Measurements from ENCODE around the gene NTSR1. TPM values are rescaled to one million over a fixed set of nuclear protein-coding genes. Genes with fewer than 3 reads are reported as not detected.

Gene NTSR1
- total and polyA plus RNA-seq, 5 donors from 2014 or later = 0.11 to 0.37 TPM; not detected in 3

DNA sequence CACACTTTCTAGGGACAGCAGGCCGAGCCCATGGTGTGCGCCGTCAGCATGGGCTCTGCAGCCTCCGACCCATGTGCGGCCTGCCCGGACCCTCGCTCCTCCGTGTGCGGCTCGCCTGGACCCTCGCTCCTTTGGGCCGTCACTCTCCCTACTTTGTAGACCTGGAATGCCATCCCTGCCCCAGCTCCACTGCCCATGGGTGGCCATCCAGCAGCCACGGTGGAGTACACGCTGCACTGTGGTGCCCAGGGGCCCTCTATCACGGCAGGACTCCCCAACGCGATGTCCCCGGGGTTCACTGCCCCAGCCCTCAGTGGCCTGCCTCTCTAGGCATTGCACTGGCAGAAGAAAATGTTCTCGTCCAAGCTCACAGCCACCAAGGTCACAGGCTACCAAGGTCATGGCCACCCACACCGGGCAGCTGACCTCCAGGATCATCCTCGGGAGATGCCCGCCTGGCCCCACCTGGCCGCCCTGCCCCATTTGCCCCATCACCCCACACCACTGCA, 63.5 kb downstream of the NTSR1 start:
- peaks cover 0 to under 1% (median 0%) of the 10 kb centered on the region in 7 donors for H3K9me3 Mint-ChIP-seq
- H3K4me1 ChIP-seq (ENCODE audit: control insufficient read depth, insufficient read depth, low read length, poor library complexity, severe bottlenecking) = peaks cover 46% of the 10 kb centered on the region

DNA sequence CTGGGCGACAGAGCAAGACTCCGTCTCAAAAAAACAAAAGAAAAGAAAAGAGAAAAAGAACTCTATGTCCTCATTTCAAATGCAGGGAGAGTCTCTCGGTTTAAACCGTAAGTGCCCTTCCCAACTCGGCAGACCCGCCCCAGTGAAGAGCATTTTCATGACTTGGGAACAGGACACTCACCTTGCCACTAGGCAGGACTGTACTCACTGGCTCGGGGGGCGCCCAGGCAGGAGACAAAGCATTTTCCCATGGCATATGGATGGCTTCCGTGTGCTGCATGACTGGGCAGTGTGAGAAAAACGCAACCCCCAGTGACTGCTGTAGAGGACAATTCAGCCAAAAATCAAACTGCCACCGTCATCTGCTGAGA, 64.0 kb downstream of the NTSR1 start:
- Mint-ChIP-seq H3K27me3 (no peaks in the 10 kb centered on the region), H3K4me1 (peaks cover 0 to 77% (median 15%) of the 10 kb centered on the region in 4 donors), H3K27ac (peak overlapping the region in 2 of 3 donors; percentile 26 to 67), H3K4me3 (no peak overlapping the region), H3K9me3 (peaks cover 0 to 2% (median 0%) of the 10 kb centered on the region in 7 donors), H3K36me3 (no peaks in the 10 kb centered on the region)
- H3K36me3 ChIP-seq (ENCODE audit: control insufficient read depth, insufficient read depth, low read length) = no peaks in the 10 kb centered on the region
- peaks cover 49% of the 10 kb centered on the region for H3K4me1 ChIP-seq (ENCODE audit: control insufficient read depth, insufficient read depth, low read length, poor library complexity, severe bottlenecking)
- DNase-seq = no peak
- no peaks in the 10 kb centered on the region for H3K27me3 ChIP-seq (ENCODE audit: control insufficient read depth, insufficient read depth, low read length)
- H3K9me3 ChIP-seq (ENCODE audit: control insufficient read depth in 2 of 2, low read length in 2 of 2) = no peaks in the 10 kb centered on the region
- ATAC-seq (ENCODE audit: low read depth in 2 of 2) = no peak
- H3K27ac ChIP-seq (ENCODE audit: insufficient read depth, low read length, poor library complexity, severe bottlenecking) = no peak overlapping the region
- no peak overlapping the region for H3K4me3 ChIP-seq (ENCODE audit: low read depth, low read length)

More for the DNA sequence above, 63.5 kb downstream of the NTSR1 start:
- Mint-ChIP-seq H3K27ac (peak overlapping the region in 2 of 3 donors; percentile 26 to 67), H3K4me1 (peaks cover 0 to 77% (median 16%) of the 10 kb centered on the region in 4 donors), H3K27me3 (no peaks in the 10 kb centered on the region), H3K36me3 (no peaks in the 10 kb centered on the region), H3K4me3 (no peak overlapping the region)
- H3K27me3 ChIP-seq (ENCODE audit: control insufficient read depth, insufficient read depth, low read length) = no peaks in the 10 kb centered on the region
- H3K27ac ChIP-seq (ENCODE audit: insufficient read depth, low read length, poor library complexity, severe bottlenecking) = no peak overlapping the region
- no peak overlapping the region for H3K4me3 ChIP-seq (ENCODE audit: low read depth, low read length)
- H3K9me3 ChIP-seq (ENCODE audit: control insufficient read depth in 2 of 2, low read length in 2 of 2) = no peaks in the 10 kb centered on the region
- ATAC-seq (ENCODE audit: low read depth in 2 of 2) (no peak), DNase-seq (no peak)
- no peaks in the 10 kb centered on the region for H3K36me3 ChIP-seq (ENCODE audit: control insufficient read depth, insufficient read depth, low read length)

DNA sequence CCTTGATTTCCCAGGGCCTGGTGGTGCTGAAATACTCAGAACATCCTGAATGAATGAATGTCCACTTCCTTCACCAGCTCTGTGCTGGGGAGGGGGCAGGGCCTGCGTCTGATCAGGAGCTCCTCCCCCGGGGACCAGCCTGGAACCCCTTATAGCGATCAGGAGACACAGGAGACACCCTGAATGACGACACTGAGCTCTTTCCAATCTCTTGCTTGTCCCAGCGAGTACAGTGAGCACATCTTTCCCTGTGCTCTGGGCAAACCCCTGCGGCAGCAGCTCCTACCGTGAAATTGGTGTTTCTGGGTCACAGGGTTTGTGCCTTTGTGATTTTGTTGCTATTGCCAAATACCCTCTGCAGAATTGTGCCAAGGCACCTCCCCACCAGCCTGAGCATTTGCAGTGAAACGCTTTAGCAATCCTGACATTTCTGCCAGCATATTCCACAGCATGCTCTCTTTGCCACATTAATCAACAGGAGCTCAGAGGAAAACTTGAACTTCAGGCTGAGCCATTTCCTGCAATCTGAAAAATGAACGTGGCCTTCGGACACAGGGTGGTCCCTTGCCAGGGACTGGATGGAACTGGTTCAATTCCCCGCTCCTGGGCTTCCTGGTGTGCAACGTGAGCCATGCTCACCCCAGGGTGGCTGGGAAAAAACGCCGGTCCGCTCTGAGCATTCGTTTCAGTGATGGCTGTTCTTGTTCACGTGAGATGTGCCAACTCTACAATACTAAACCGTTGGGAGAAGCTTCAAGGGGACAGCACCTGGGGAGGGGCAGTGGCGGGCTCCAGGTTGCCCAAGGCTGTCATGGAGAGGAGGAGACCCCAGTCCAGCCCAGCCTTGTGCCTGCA, 64.6 kb downstream of the NTSR1 start:
- no peak for ATAC-seq (ENCODE audit: low read depth in 2 of 2)
- Histone ChIP-seq H3K27ac (ENCODE audit: insufficient read depth, low read length, poor library complexity, severe bottlenecking) (no peak overlapping the region), H3K27me3 (ENCODE audit: control insufficient read depth, insufficient read depth, low read length) (no peaks in the 10 kb centered on the region), H3K4me3 (ENCODE audit: low read depth, low read length) (no peak overlapping the region), H3K9me3 (ENCODE audit: control insufficient read depth in 2 of 2, low read length in 2 of 2) (no peaks in the 10 kb centered on the region), H3K36me3 (ENCODE audit: control insufficient read depth, insufficient read depth, low read length) (no peaks in the 10 kb centered on the region), H3K4me1 (ENCODE audit: control insufficient read depth, insufficient read depth, low read length, poor library complexity, severe bottlenecking) (peaks cover 49% of the 10 kb centered on the region)
- H3K27me3 Mint-ChIP-seq = no peaks in the 10 kb centered on the region
- no peak for DNase-seq
- peaks cover 0 to 77% (median 18%) of the 10 kb centered on the region in 4 donors for H3K4me1 Mint-ChIP-seq
- H3K9me3 Mint-ChIP-seq = peaks cover 0 to 2% (median 0%) of the 10 kb centered on the region in 7 donors
- peak overlapping the region; percentile 26 to 84 (median 51) for H3K27ac Mint-ChIP-seq
- H3K4me3 Mint-ChIP-seq = peak overlapping the region in 3 of 4 donors; percentile 32 to 56 (median 50)
- no peaks in the 10 kb centered on the region for H3K36me3 Mint-ChIP-seq

DNA sequence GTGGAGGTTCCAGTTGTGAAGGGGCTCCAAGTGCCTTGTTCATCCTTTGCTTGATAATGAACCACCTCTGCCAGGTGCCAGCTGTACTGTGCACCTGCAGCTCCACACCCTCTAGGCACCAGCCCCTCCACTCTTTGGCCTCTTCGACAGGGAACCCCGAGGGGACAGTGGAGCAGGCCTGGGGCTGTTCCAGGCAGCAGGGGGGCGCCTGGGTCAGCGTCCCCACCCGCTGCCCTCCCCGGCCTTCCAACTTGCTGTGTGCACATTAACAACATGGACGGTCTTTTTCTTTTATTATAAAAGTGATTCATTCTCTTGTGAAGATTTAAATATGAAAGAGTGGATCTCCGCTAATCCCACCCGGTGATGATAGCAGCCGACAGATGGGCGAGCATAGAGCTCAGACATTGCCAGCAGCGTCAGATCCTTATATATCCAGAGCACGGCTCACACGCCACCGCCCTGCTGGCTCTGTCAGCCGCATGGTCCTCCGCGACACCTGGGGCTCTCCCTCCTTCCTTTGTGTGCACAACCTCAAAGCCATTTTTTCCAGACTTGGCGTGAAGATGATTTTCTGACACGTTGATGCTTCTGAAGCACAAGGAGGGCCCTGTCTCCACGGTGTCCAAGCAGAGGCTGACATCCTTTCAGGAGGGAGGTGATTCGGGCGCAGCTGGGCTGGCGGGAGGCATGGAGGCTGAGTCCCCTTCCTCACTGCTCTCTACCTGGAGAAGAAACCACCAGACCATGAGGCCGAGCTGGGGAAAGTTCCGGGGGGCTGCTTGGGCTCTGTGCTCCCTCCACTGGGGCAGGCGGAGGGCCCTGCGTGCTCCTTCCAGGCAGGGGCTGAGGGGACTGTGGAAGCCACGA, 65.4 kb downstream of the NTSR1 start:
- no peaks in the 10 kb centered on the region for H3K27me3 Mint-ChIP-seq
- Histone ChIP-seq H3K9me3 (ENCODE audit: control insufficient read depth in 2 of 2, low read length in 2 of 2) (no peaks in the 10 kb centered on the region), H3K36me3 (ENCODE audit: control insufficient read depth, insufficient read depth, low read length) (no peaks in the 10 kb centered on the region), H3K4me1 (ENCODE audit: control insufficient read depth, insufficient read depth, low read length, poor library complexity, severe bottlenecking) (peaks cover 49% of the 10 kb centered on the region), H3K27me3 (ENCODE audit: control insufficient read depth, insufficient read depth, low read length) (no peaks in the 10 kb centered on the region), H3K27ac (ENCODE audit: insufficient read depth, low read length, poor library complexity, severe bottlenecking) (peak overlapping the region; percentile 74), H3K4me3 (ENCODE audit: low read depth, low read length) (no peak overlapping the region)
- H3K4me3 Mint-ChIP-seq = peak overlapping the region in 3 of 4 donors; percentile 38 to 56 (median 51)
- peaks cover 0 to 2% (median 0%) of the 10 kb centered on the region in 7 donors for H3K9me3 Mint-ChIP-seq
- no peaks in the 10 kb centered on the region for H3K36me3 Mint-ChIP-seq
- DNase-seq = no peak
- ATAC-seq (ENCODE audit: low read depth in 2 of 2) = no peak
- peaks cover 0 to 75% (median 18%) of the 10 kb centered on the region in 4 donors for H3K4me1 Mint-ChIP-seq
- H3K27ac Mint-ChIP-seq = peak overlapping the region; percentile 93 to 97 (median 96)

DNA sequence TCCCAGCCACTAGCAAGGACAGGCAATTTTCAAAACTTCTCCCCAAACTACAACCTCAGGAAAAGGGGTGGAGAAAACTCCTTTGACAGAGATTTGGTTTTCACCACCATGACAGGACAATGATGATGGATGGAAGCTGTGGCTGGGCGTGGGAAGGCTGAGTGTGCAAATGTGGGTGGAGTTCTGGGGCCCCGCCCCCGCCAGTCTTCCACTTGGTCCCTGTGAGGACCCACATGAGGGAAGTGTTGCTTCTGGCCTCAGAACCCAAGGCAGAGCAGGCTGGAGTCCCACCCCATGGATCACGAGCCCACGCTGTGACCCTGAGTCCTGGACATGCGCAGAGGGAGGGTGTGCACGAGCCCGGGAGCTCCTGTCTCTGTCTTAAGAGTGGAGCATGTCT, 66.1 kb downstream of the NTSR1 start:
- Mint-ChIP-seq H3K4me3 (peak overlapping the region in 1 of 4 donors; percentile 24), H3K27me3 (no peaks in the 10 kb centered on the region), H3K36me3 (no peaks in the 10 kb centered on the region), H3K9me3 (peaks cover 0 to 2% (median 0%) of the 10 kb centered on the region in 7 donors), H3K4me1 (peaks cover 0 to 70% (median 17%) of the 10 kb centered on the region in 4 donors), H3K27ac (peak overlapping the region; percentile 93 to 97 (median 96))
- peak overlapping the region; percentile 74 for H3K27ac ChIP-seq (ENCODE audit: insufficient read depth, low read length, poor library complexity, severe bottlenecking)
- H3K4me1 ChIP-seq (ENCODE audit: control insufficient read depth, insufficient read depth, low read length, poor library complexity, severe bottlenecking) = peaks cover 49% of the 10 kb centered on the region
- no peaks in the 10 kb centered on the region for H3K9me3 ChIP-seq (ENCODE audit: control insufficient read depth in 2 of 2, low read length in 2 of 2)
- no peak overlapping the region for H3K4me3 ChIP-seq (ENCODE audit: low read depth, low read length)
- DNase-seq (no peak), ATAC-seq (ENCODE audit: low read depth in 2 of 2) (no peak)
- no peaks in the 10 kb centered on the region for H3K27me3 ChIP-seq (ENCODE audit: control insufficient read depth, insufficient read depth, low read length)
- no peaks in the 10 kb centered on the region for H3K36me3 ChIP-seq (ENCODE audit: control insufficient read depth, insufficient read depth, low read length)

DNA sequence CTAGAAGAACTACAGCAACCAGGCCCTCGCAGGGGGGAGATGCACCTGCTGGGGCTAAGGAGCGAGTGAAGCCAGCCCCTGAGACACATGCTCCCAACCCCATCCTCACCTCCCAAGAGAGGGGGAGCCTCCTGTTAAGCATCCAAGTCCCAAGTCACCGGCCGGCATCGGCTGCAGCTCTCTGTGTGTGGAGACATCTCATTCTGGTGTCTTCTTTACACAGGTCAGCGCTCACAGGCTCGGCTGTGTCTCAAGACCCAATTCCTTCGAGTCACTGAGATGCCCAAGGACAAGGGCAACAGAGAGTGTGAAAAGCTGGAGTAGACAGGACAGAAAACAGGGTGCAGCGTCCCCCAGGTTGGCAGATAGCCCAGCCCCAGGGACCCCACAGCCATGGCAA, 66.6 kb downstream of the NTSR1 start:
- Mint-ChIP-seq H3K27ac (peak overlapping the region; percentile 93 to 97 (median 96)), H3K4me1 (peaks cover 0 to 70% (median 17%) of the 10 kb centered on the region in 4 donors), H3K9me3 (peaks cover 0 to 2% (median 0%) of the 10 kb centered on the region in 7 donors), H3K36me3 (no peaks in the 10 kb centered on the region), H3K27me3 (no peaks in the 10 kb centered on the region), H3K4me3 (peak overlapping the region in 3 of 4 donors; percentile 11 to 70 (median 41))
- H3K4me1 ChIP-seq (ENCODE audit: control insufficient read depth, insufficient read depth, low read length, poor library complexity, severe bottlenecking) = peaks cover 49% of the 10 kb centered on the region
- peak overlapping the region; percentile 74 for H3K27ac ChIP-seq (ENCODE audit: insufficient read depth, low read length, poor library complexity, severe bottlenecking)
- no peak overlapping the region for H3K4me3 ChIP-seq (ENCODE audit: low read depth, low read length)
- H3K9me3 ChIP-seq (ENCODE audit: control insufficient read depth in 2 of 2, low read length in 2 of 2) = no peaks in the 10 kb centered on the region
- ATAC-seq (ENCODE audit: low read depth in 2 of 2) = no peak
- no peak for DNase-seq
- no peaks in the 10 kb centered on the region for H3K27me3 ChIP-seq (ENCODE audit: control insufficient read depth, insufficient read depth, low read length)
- no peaks in the 10 kb centered on the region for H3K36me3 ChIP-seq (ENCODE audit: control insufficient read depth, insufficient read depth, low read length)

DNA sequence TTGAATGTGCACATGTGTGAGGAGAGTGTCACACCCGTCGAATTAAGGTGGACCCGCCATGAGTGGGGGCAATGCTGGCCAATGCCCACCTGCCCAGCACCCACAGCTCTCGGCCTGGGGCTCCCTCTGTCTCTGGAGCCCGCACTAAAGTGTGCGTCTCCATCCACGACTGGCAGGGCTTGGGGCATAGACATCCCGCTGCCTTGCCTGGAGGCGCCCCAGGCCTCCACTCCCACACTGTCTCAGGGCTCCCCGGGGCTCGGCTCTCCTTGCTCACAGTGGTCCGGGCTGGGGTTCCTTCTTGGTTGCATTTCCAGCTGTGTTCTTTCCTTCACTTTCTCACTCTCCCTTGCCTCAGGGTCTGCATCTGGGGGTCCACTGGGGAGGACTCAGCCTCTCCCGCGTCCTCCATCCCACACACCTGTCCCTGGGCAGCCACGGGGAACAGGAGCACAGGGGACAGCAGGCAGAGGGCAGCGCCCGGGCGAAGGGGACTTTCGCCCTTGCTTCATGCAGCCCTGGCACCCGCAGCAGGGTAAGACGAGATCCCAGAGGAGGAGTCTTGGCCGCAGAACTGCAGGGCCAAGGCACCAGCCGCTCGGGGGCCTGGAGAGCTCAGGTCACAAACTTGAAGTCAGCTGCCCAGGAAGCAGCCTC, 67.5 kb downstream of the NTSR1 start:
- DNase-seq = no peak
- Mint-ChIP-seq H3K27ac (peak overlapping the region; percentile 93 to 98 (median 96)), H3K4me3 (peak overlapping the region in 3 of 4 donors; percentile 66 to 74 (median 70)), H3K4me1 (peaks cover 0 to 66% (median 17%) of the 10 kb centered on the region in 4 donors), H3K36me3 (no peaks in the 10 kb centered on the region), H3K9me3 (peaks cover 0 to 2% (median 0%) of the 10 kb centered on the region in 7 donors), H3K27me3 (no peaks in the 10 kb centered on the region)
- Histone ChIP-seq H3K4me1 (ENCODE audit: control insufficient read depth, insufficient read depth, low read length, poor library complexity, severe bottlenecking) (peaks cover 49% of the 10 kb centered on the region), H3K27me3 (ENCODE audit: control insufficient read depth, insufficient read depth, low read length) (no peaks in the 10 kb centered on the region), H3K4me3 (ENCODE audit: low read depth, low read length) (peak overlapping the region; percentile 37), H3K36me3 (ENCODE audit: control insufficient read depth, insufficient read depth, low read length) (no peaks in the 10 kb centered on the region), H3K27ac (ENCODE audit: insufficient read depth, low read length, poor library complexity, severe bottlenecking) (peak overlapping the region; percentile 74), H3K9me3 (ENCODE audit: control insufficient read depth in 2 of 2, low read length in 2 of 2) (no peaks in the 10 kb centered on the region)
- ATAC-seq (ENCODE audit: low read depth in 2 of 2) = no peak
